Panc1 (cell line): Measurements from ENCODE around the gene INPP5A. TPM values are rescaled to one million over a fixed set of nuclear protein-coding genes. Genes with fewer than 3 reads are reported as not detected.

Experiments used
- ATAC-seq: fragments of 200-7000 bp; cut with Tn5 transposase; 2 replicates; pipeline ENCODE4 v1.9.1; 2020; ENCODE audit warnings: mild to moderate bottlenecking, moderate library complexity
- BruUV-seq: library from RNA; stranded (reverse); fragments of 400-500 nt; replicated peaks from 2 replicates; lab custom pipeline; 2021; lab: Mats Ljungman, UMichigan
- CTCF ChIA-PET: fragments of 300-600 bp; sonication (Branson Sonifier 250); formaldehyde crosslinking; loops from one replicate; lab custom pipeline; 2022; ENCODE audit warnings: antibody characterized with exemption; lab: Charles Lee
- POLR2A ChIA-PET: fragments of 300-600 bp; sonication (Branson Sonifier 250); formaldehyde crosslinking; loops from one replicate; lab custom pipeline; 2022; ENCODE audit warnings: antibody characterized with exemption; lab: Charles Lee
- DNase-seq: peaks from one replicate; pipeline ENCODE4 v3.0.0-alpha.2; 2010; ENCODE audit warnings: low read depth, low spot score
- H3K27ac ChIP-seq: 2 replicates; pipeline ENCODE4 v1.5.1; 2011; ENCODE audit warnings: mild to moderate bottlenecking, low read length, inconsistent platforms
- H3K27me3 ChIP-seq: fragments of 200-500 bp; sonication (Bioruptor generic); 2 replicates; pipeline ENCODE4 v1.6.0; 2014; ENCODE audit warnings: low read length, inconsistent platforms; ENCODE audit not compliant: control insufficient read depth, insufficient read depth
- H3K36me3 ChIP-seq: fragments of 200-500 bp; sonication (Bioruptor generic); 2 replicates; pipeline ENCODE4 v1.5.1; 2014; ENCODE audit warnings: inconsistent platforms, mild to moderate bottlenecking, low read length, moderate library complexity; ENCODE audit not compliant: control insufficient read depth, insufficient read depth
- H3K4me1 ChIP-seq: 2 replicates; pipeline ENCODE4 v1.5.1; 2011; ENCODE audit warnings: inconsistent platforms, mild to moderate bottlenecking, low read length, moderate library complexity; ENCODE audit not compliant: control insufficient read depth, insufficient read depth
- H3K4me3 ChIP-seq, 2 experiments: 2 replicates each; pipeline ENCODE4 v1.5.1; 2011 to 2012; ENCODE audit warnings: low read depth in 2 of 2, low read length in 2 of 2, mild to moderate bottlenecking in 2 of 2, inconsistent platforms in 1 of 2, moderate library complexity in 1 of 2
- H3K9me3 ChIP-seq: fragments of 200-500 bp; sonication (Bioruptor generic); 2 replicates; pipeline ENCODE4 v1.5.1; 2014; ENCODE audit warnings: low read depth, mild to moderate bottlenecking, inconsistent platforms, low read length, moderate library complexity; ENCODE audit not compliant: control insufficient read depth, insufficient read depth
- CTCF ChIP-seq: fragments of 450-650 bp; IDR thresholded peaks from 2 replicates; pipeline ENCODE4 v1.5.1; 2017; ENCODE audit warnings: mild to moderate bottlenecking
- POLR2AphosphoS5 ChIP-seq: IDR thresholded peaks from 2 replicates; pipeline ENCODE4 v1.6.1; 2012; ENCODE audit warnings: mild to moderate bottlenecking, low read depth, low read length, moderate library complexity
- REST ChIP-seq, 2 experiments: IDR thresholded peaks; 2 replicates each; pipeline ENCODE4 v1.6.1; 2011 to 2012; ENCODE audit warnings: low read depth in 2 of 2, control low read depth in 1 of 2, low read length in 1 of 2, mild to moderate bottlenecking in 1 of 2, moderate library complexity in 1 of 2; ENCODE audit not compliant: insufficient read depth in 1 of 2
- SIN3A ChIP-seq: IDR thresholded peaks from 2 replicates; pipeline ENCODE4 v1.6.1; 2012; ENCODE audit warnings: low read depth, mild to moderate bottlenecking, low read length, moderate library complexity, borderline replicate concordance; ENCODE audit not compliant: insufficient read depth
- TCF7L2 ChIP-seq: IDR thresholded peaks from 2 replicates; pipeline ENCODE4 v1.6.1; 2011; ENCODE audit warnings: mild to moderate bottlenecking, low read depth, low read length, inconsistent platforms
- in situ Hi-C: cut with HindIII; loops from 2 replicates; pipeline ENCODE4 v1.10.0; 2016; ENCODE audit warnings: low sequenced_read_pairs, low pct_unique_long_range_greater_than_20kb
- intact Hi-C: fragments of 100-400 bp; cut with micrococcal nuclease; formaldehyde crosslinking; loops from one replicate; pipeline ENCODE4 v1.10.0; 2022; ENCODE audit not compliant: unreplicated experiment
- total RNA-seq: library from RNA; stranded (reverse); gene quantifications from one replicate; pipeline ENCODE4 v1.2.1, GENCODE V29; 2021; ENCODE audit not compliant: unreplicated experiment

INPP5A gene
- total RNA-seq, 1 experiment from 2014 or later: 60.0 TPM

- Histone ChIP-seq H3K4me3 (no peak overlapping the region), H3K27me3 (no peaks in the 10 kb centered on the region), H3K9me3 (no peaks in the 10 kb centered on the region), H3K27ac (no peak overlapping the region), H3K4me1 (peaks cover 67% of the 10 kb centered on the region), H3K36me3 (no peaks in the 10 kb centered on the region)
- no TSS peak for BruUV-seq
- TF ChIP-seq POLR2AphosphoS5 (no peak), TCF7L2 (no peak), REST (IDR thresholded peaks at IDR 0.05; ENCODE audit: insufficient read depth in 1 of 2, low read depth in 2 of 2, low read length in 1 of 2) (no peak), SIN3A (no peak), CTCF (no peak)
- POLR2A ChIA-PET: no interaction called here
- no peak for DNase-seq
- in situ Hi-C loops: no loop called here
- intact Hi-C loops: no loop called here
- ATAC-seq: no peak
- CTCF ChIA-PET: no interaction called here
Measured at GRCh38 chr10:132580143-132580542, 42.6 kb downstream of the INPP5A start.

- H3K27me3 ChIP-seq: no peaks in the 10 kb centered on the region
- peaks cover 64% of the 10 kb centered on the region for H3K4me1 ChIP-seq
- POLR2A ChIA-PET: no interaction called here
- DNase-seq: no peak
- no peaks in the 10 kb centered on the region for H3K9me3 ChIP-seq
- CTCF ChIA-PET: no interaction called here
- H3K27ac ChIP-seq: no peak overlapping the region
- ATAC-seq: no peak
- no TSS peak for BruUV-seq
- H3K4me3 ChIP-seq: no peak overlapping the region
- in situ Hi-C loops: no loop called here
- no peaks in the 10 kb centered on the region for H3K36me3 ChIP-seq
- TF ChIP-seq POLR2AphosphoS5 (no peak), REST (IDR thresholded peaks at IDR 0.05; ENCODE audit: insufficient read depth in 1 of 2, low read depth in 2 of 2, low read length in 1 of 2) (no peak), TCF7L2 (no peak), CTCF (no peak), SIN3A (no peak)
- intact Hi-C loops: no loop called here
Measured at GRCh38 chr10:132580617-132581016, 43.0 kb downstream of the INPP5A start.
